HEK293 (cell line): ENCODE results near the gene CLCN2.

ENCODE experiments used
- CTCF ChIA-PET: fragments of 350-600 bp; formaldehyde crosslinking; extraction: SDS; loops from one replicate; lab custom pipeline; 2021; ENCODE audit warnings: antibody characterized with exemption; lab: Yijun Ruan, JAX
- POLR2A ChIA-PET: fragments of 300-600 bp; formaldehyde crosslinking; extraction: SDS; loops from one replicate; lab custom pipeline; 2020; ENCODE audit warnings: antibody characterized with exemption, inconsistent platforms; lab: Yijun Ruan, JAX
- H3K27ac ChIP-seq: fragments of 200-500 bp; sonication (Bioruptor generic); 2 replicates; pipeline ENCODE4 v1.5.1; 2014; ENCODE audit warnings: low read depth, low read length, control low read depth, inconsistent platforms; ENCODE audit errors: extremely low read depth
- H3K36me3 ChIP-seq, 2 experiments: fragments of 200-500 bp in 1 of 2; sonication (Bioruptor generic) in 1 of 2; 1 replicate in 1 of 2; 2 replicates in 1 of 2; pipeline ENCODE4 v1.5.1; 2014 to 2017; ENCODE audit warnings: inconsistent platforms in 2 of 2, low read length in 2 of 2; ENCODE audit not compliant: control insufficient read depth in 2 of 2, insufficient read depth in 1 of 2
- H3K4me1 ChIP-seq: fragments of 200-500 bp; sonication (Bioruptor generic); 2 replicates; pipeline ENCODE4 v1.5.1; 2014; ENCODE audit warnings: mild to moderate bottlenecking, low read length, inconsistent platforms; ENCODE audit not compliant: control insufficient read depth, insufficient read depth
- H3K4me3 ChIP-seq: 2 replicates; pipeline ENCODE4 v1.5.1; 2011; ENCODE audit warnings: low read depth, mild to moderate bottlenecking, control low read depth, low read length, moderate library complexity
- H3K9me3 ChIP-seq: fragments of 200-500 bp; sonication (Bioruptor generic); 2 replicates; pipeline ENCODE4 v1.5.1; 2014; ENCODE audit warnings: low read depth, low read length, inconsistent platforms; ENCODE audit not compliant: control insufficient read depth, insufficient read depth
- GLI4 ChIP-seq: fragments of 450-650 bp; formaldehyde crosslinking; IDR thresholded peaks from 2 replicates; pipeline ENCODE4 v1.5.1; 2016; ENCODE audit warnings: missing biosample characterization, missing genetic modification characterization
- KLF7 ChIP-seq: fragments of 450-650 bp; formaldehyde crosslinking; IDR thresholded peaks from 2 replicates; pipeline ENCODE4 v1.5.1; 2016; ENCODE audit warnings: missing biosample characterization, missing genetic modification characterization, borderline replicate concordance
- MEIS1 ChIP-seq: sonication (generic); formaldehyde crosslinking; IDR thresholded peaks from 2 replicates; pipeline ENCODE4 v1.8.1; 2022; ENCODE audit warnings: missing genetic modification reagents, mild to moderate bottlenecking, borderline replicate concordance
- ZBTB20 ChIP-seq: fragments of 450-650 bp; formaldehyde crosslinking; IDR thresholded peaks from 2 replicates; pipeline ENCODE4 v1.5.1; 2016; ENCODE audit warnings: missing biosample characterization, missing genetic modification characterization
- ZBTB21 ChIP-seq: fragments of 450-650 bp; formaldehyde crosslinking; IDR thresholded peaks from 2 replicates; pipeline ENCODE4 v1.5.1; 2017; ENCODE audit warnings: missing biosample characterization, missing genetic modification characterization
- ZFP37 ChIP-seq: fragments of 450-650 bp; formaldehyde crosslinking; IDR thresholded peaks from 2 replicates; pipeline ENCODE4 v1.5.1; 2016; ENCODE audit warnings: missing biosample characterization, missing genetic modification characterization
- ZNF138 ChIP-seq: fragments of 450-650 bp; formaldehyde crosslinking; IDR thresholded peaks from 2 replicates; pipeline ENCODE4 v1.5.1; 2016; ENCODE audit warnings: missing biosample characterization, missing genetic modification characterization, borderline replicate concordance
- ZNF221 ChIP-seq: fragments of 450-650 bp; formaldehyde crosslinking; IDR thresholded peaks from 2 replicates; pipeline ENCODE4 v1.5.1; 2017; ENCODE audit warnings: missing biosample characterization, missing genetic modification characterization, borderline replicate concordance
- ZNF248 ChIP-seq: fragments of 450-650 bp; formaldehyde crosslinking; IDR thresholded peaks from 2 replicates; pipeline ENCODE4 v1.5.1; 2017; ENCODE audit warnings: missing biosample characterization, missing genetic modification characterization
- ZNF398 ChIP-seq: fragments of 450-650 bp; formaldehyde crosslinking; IDR thresholded peaks from 2 replicates; pipeline ENCODE4 v1.5.1; 2017; ENCODE audit warnings: missing biosample characterization, missing genetic modification characterization
- ZNF488 ChIP-seq: fragments of 450-650 bp; formaldehyde crosslinking; IDR thresholded peaks from 2 replicates; pipeline ENCODE4 v1.5.1; 2016; ENCODE audit warnings: missing biosample characterization, missing genetic modification characterization
- ZNF514 ChIP-seq: fragments of 450-650 bp; formaldehyde crosslinking; IDR thresholded peaks from 2 replicates; pipeline ENCODE4 v1.5.1; 2016; ENCODE audit warnings: missing biosample characterization, missing genetic modification characterization
- ZNF530 ChIP-seq: fragments of 450-650 bp; formaldehyde crosslinking; IDR thresholded peaks from 2 replicates; pipeline ENCODE4 v1.5.1; 2016; ENCODE audit warnings: low read depth, missing biosample characterization, missing genetic modification characterization
- ZNF555 ChIP-seq: fragments of 450-650 bp; formaldehyde crosslinking; conservative IDR thresholded peaks from 2 replicates; pipeline ENCODE4 v1.5.1; 2017; ENCODE audit warnings: missing biosample characterization, mild to moderate bottlenecking, missing genetic modification characterization, inconsistent platforms
- ZNF560 ChIP-seq: fragments of 450-650 bp; formaldehyde crosslinking; IDR thresholded peaks from 2 replicates; pipeline ENCODE4 v1.5.1; 2017; ENCODE audit warnings: missing biosample characterization, missing genetic modification characterization, borderline replicate concordance
- ZNF707 ChIP-seq: fragments of 450-650 bp; formaldehyde crosslinking; IDR thresholded peaks from 2 replicates; pipeline ENCODE4 v1.5.1; 2016; ENCODE audit warnings: missing biosample characterization, missing genetic modification characterization
- ZNF747 ChIP-seq: fragments of 450-650 bp; formaldehyde crosslinking; IDR thresholded peaks from 2 replicates; pipeline ENCODE4 v1.5.1; 2016; ENCODE audit warnings: missing biosample characterization, missing genetic modification characterization
- ZNF768 ChIP-seq: fragments of 450-650 bp; formaldehyde crosslinking; IDR thresholded peaks from 2 replicates; pipeline ENCODE4 v1.5.1; 2018; ENCODE audit warnings: missing biosample characterization, mild to moderate bottlenecking, missing genetic modification characterization
- ZNF785 ChIP-seq: fragments of 450-650 bp; formaldehyde crosslinking; IDR thresholded peaks from 2 replicates; pipeline ENCODE4 v1.5.1; 2016; ENCODE audit warnings: missing biosample characterization, missing genetic modification characterization
- ZNF830 ChIP-seq: fragments of 450-650 bp; IDR thresholded peaks from 2 replicates; pipeline ENCODE4 v1.5.0; 2018; ENCODE audit warnings: missing biosample characterization, missing genetic modification characterization, low read depth, mild to moderate bottlenecking, moderate library complexity
- ZSCAN30 ChIP-seq: fragments of 450-650 bp; IDR thresholded peaks from 2 replicates; pipeline ENCODE4 v1.5.1; 2018; ENCODE audit warnings: missing biosample characterization, mild to moderate bottlenecking, missing genetic modification characterization, moderate library complexity

The CLCN2 gene

GRCh38 chr3:184349563-184350470 lies 11.6 kb downstream of the CLCN2 start:
- no peaks in the 10 kb centered on the region for H3K4me1 ChIP-seq
- 0 out of 2 replicates have a peak, but pooled peaks have one; percentile 9 for TF ChIP-seq ZNF768
- TF ChIP-seq ZNF830 (tag by site-specific recombination): no peak
- TF ChIP-seq ZSCAN30 (tag by site-specific recombination): no peak
- TF ChIP-seq ZBTB21 (tag by site-specific recombination): no peak
- no peak for TF ChIP-seq ZNF785 (tag by site-specific recombination)
- no peak overlapping the region for H3K4me3 ChIP-seq
- ChIA-PET POLR2A (no interaction called here), CTCF (interaction anchor here (1.1 kb wide), 1 partner anchor 10 kb away, joined by 3 read pairs; no protein-coding TSS in a partner anchor)
- H3K36me3 ChIP-seq: peaks cover 0 to 57% of the 10 kb centered on the region in 2 experiments; a peak in 1 of 3 replicates
- H3K9me3 ChIP-seq: no peaks in the 10 kb centered on the region
- H3K27ac ChIP-seq: no peak overlapping the region

- POLR2A ChIA-PET: interaction anchor here (1.1 kb wide), 1 partner anchor 13 kb away, joined by 3 read pairs; no protein-coding TSS in a partner anchor
- no peak for TF ChIP-seq GLI4
- no peak for TF ChIP-seq KLF7 (tag by site-specific recombination)
- no peak for TF ChIP-seq ZNF707 (tag by site-specific recombination)
- TF ChIP-seq ZNF398: no peak
- no peak for TF ChIP-seq ZFP37 (tag by site-specific recombination)
- TF ChIP-seq ZNF138 (tag by site-specific recombination): no peak
- TF ChIP-seq ZBTB20: no peak
- TF ChIP-seq ZNF530 (tag by site-specific recombination): no peak
- no peak for TF ChIP-seq ZNF221 (tag by site-specific recombination)
- no peak for TF ChIP-seq MEIS1 (CRISPR knock-in tag)
- TF ChIP-seq ZNF560: no peak
- TF ChIP-seq, all 188 proteins: peak for 0
- H3K4me3 ChIP-seq: no peak overlapping the region
- H3K9me3 ChIP-seq: no peaks in the 10 kb centered on the region
- H3K27ac ChIP-seq: no peak overlapping the region
- CTCF ChIA-PET: interaction anchor here (0.5 to 3.1 kb wide), 3 partner anchors 13 to 98 kb away, joined by 3 to 13 read pairs (median 3); partner anchors contain the start of genes CLCN2 and POLR2H
- no peaks in the 10 kb centered on the region for H3K4me1 ChIP-seq
- H3K36me3 ChIP-seq: peaks cover 0 to 60% of the 10 kb centered on the region in 2 experiments; a peak in 1 of 3 replicates
Observed at GRCh38 chr3:184348057-184348382, 13.4 kb downstream of the CLCN2 start.

GRCh38 chr3:184347321-184348056 lies 13.9 kb downstream of the CLCN2 start:
- TF ChIP-seq ZNF488 (tag by site-specific recombination): no peak
- TF ChIP-seq ZNF514 (tag by site-specific recombination): no peak
- no peak for TF ChIP-seq ZNF555 (tag by site-specific recombination)
- no peak for TF ChIP-seq ZNF248 (tag by site-specific recombination)
- no peak for TF ChIP-seq ZNF747 (tag by site-specific recombination)
- ChIA-PET CTCF (interaction anchor here (0.5 to 3.1 kb wide), 4 partner anchors 14 to 106 kb away, joined by 3 to 13 read pairs (median 4); partner anchors contain the start of genes CLCN2 and POLR2H), POLR2A (no interaction called here)
- H3K27ac ChIP-seq: no peak overlapping the region
- H3K4me1 ChIP-seq: no peaks in the 10 kb centered on the region
- H3K4me3 ChIP-seq: no peak overlapping the region
- peaks cover 0 to 60% of the 10 kb centered on the region in 2 experiments; a peak in 1 of 3 replicates for H3K36me3 ChIP-seq
- H3K9me3 ChIP-seq: no peaks in the 10 kb centered on the region
